GM23248 (cell line): ENCODE results near the gene PDE10A. TPM values are rescaled to one million over a fixed set of nuclear protein-coding genes. Genes with fewer than 3 reads are reported as not detected.

Experiments
- DNase-seq: peaks from one replicate; pipeline ENCODE4 v3.0.0-alpha.2; 2015
- H2AFZ ChIP-seq: fragments of 200-600 bp; sonication (generic); 2 replicates; pipeline ENCODE4 v1.6.1; 2016; ENCODE audit warnings: antibody characterized with exemption
- H3F3A ChIP-seq: fragments of 200-600 bp; sonication (generic); 2 replicates; pipeline ENCODE4 v1.6.1; 2016; ENCODE audit warnings: mild to moderate bottlenecking, antibody characterized with exemption, mixed run types; ENCODE audit not compliant: insufficient read depth
- H3K27ac ChIP-seq: fragments of 200-600 bp; sonication (generic); 2 replicates; pipeline ENCODE4 v1.5.1; 2016; ENCODE audit warnings: mild to moderate bottlenecking
- H3K27me3 ChIP-seq: fragments of 200-600 bp; sonication (generic); replicated peaks from 2 replicates; pipeline ENCODE4 v1.6.1; 2016; ENCODE audit warnings: mild to moderate bottlenecking; ENCODE audit not compliant: insufficient read depth
- H3K36me3 ChIP-seq: fragments of 200-600 bp; sonication (generic); 2 replicates; pipeline ENCODE4 v1.6.1; 2016; ENCODE audit warnings: low read depth, mild to moderate bottlenecking
- H3K4me1 ChIP-seq: fragments of 200-600 bp; sonication (generic); 2 replicates; pipeline ENCODE4 v1.6.1; 2016; ENCODE audit warnings: mild to moderate bottlenecking; ENCODE audit not compliant: insufficient read depth
- H3K4me2 ChIP-seq: fragments of 200-600 bp; sonication (generic); one replicate; pipeline ENCODE4 v1.6.1; 2016; ENCODE audit warnings: mild to moderate bottlenecking; ENCODE audit not compliant: unreplicated experiment
- H3K4me3 ChIP-seq: fragments of 200-600 bp; sonication (generic); 2 replicates; pipeline ENCODE4 v1.5.1; 2016; ENCODE audit warnings: mild to moderate bottlenecking
- H3K79me2 ChIP-seq: fragments of 200-600 bp; sonication (generic); 2 replicates; pipeline ENCODE4 v1.6.1; 2016; ENCODE audit warnings: mild to moderate bottlenecking; ENCODE audit not compliant: insufficient read depth
- H3K9ac ChIP-seq: fragments of 200-600 bp; sonication (generic); 2 replicates; pipeline ENCODE4 v1.6.1; 2016; ENCODE audit warnings: mild to moderate bottlenecking
- H3K9me2 ChIP-seq: fragments of 200-600 bp; sonication (generic); 2 replicates; pipeline ENCODE4 v1.6.1; 2016; ENCODE audit warnings: mixed run types, mild to moderate bottlenecking, moderate library complexity; ENCODE audit not compliant: insufficient read depth
- H3K9me3 ChIP-seq: fragments of 200-600 bp; sonication (generic); one replicate; pipeline ENCODE4 v1.6.1; 2017; ENCODE audit warnings: low read depth
- H4K20me1 ChIP-seq: fragments of 200-600 bp; sonication (generic); 2 replicates; pipeline ENCODE4 v1.6.0; 2016; ENCODE audit not compliant: insufficient read depth
- EZH2 ChIP-seq: fragments of 200-600 bp; sonication (generic); IDR thresholded peaks from 2 replicates; pipeline ENCODE4 v1.6.1; 2018; ENCODE audit warnings: antibody characterized with exemption, mild to moderate bottlenecking; ENCODE audit not compliant: insufficient read depth, poor library complexity, severe bottlenecking
- EZH2phosphoT487 ChIP-seq: fragments of 200-600 bp; sonication (generic); IDR thresholded peaks from 2 replicates; pipeline ENCODE4 v1.6.1; 2018; ENCODE audit warnings: antibody characterized with exemption, moderate library complexity, mild to moderate bottlenecking, low read depth; ENCODE audit not compliant: insufficient read depth
- WGBS, 2 experiments: methylation state at CpG; one replicate each; pipeline ENCODE4 v1.1.6; 2015 to 2017; ENCODE audit warnings: low lambda C conversion rate in 2 of 2, low coverage in 1 of 2; ENCODE audit errors: missing lambda C conversion rate in 2 of 2; 5-methylcytosine and 5-hydroxymethylcytosine counted together
- in situ Hi-C: fragments of 300-500 bp; cut with MboI; formaldehyde crosslinking; loops from 2 replicates; pipeline ENCODE4 v1.15.0; 2020
- polyA plus RNA-seq: library from polyadenylated mRNA; unstranded; fragments of >200 nt; fragmentation: Nextera tagmentation; extraction: Ambion mirVana; gene quantifications from 2 replicates; pipeline ENCODE4 v1.2.1, GENCODE V29; 2016
- total RNA-seq: library from RNA; depleted of rRNA; stranded (reverse); fragments of >200 nt; shearing (Covaris generic); gene quantifications from 2 replicates; pipeline ENCODE4 v1.2.3, GENCODE V29; 2014

PDE10A gene
- total and polyA plus RNA-seq, 2 experiments from 2014 or later, result 0.11 to 0.21 TPM

DNA sequence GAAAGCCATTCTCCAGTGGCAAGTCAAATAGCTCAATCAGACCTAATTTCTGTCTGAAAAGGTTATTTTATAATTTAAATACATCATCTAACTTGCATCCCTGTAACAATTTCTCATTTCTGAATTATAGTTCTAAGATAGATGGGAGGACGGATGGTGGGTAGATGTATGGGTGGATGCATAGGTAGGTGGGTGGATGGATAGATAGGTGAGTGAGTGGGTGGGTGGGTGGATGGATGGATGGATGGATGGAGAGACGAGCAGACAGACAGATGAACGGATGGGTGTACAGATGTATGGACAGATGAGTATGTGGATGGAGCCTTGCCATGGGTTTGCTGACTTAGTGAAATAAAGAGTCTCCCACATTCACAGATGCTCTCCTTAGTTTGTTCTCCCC, 20.0 kb downstream of the PDE10A start:
- H3K4me1 ChIP-seq, result no peaks in the 10 kb centered on the region
- H3K9me2 ChIP-seq, result no peaks in the 10 kb centered on the region
- 27 to 39% methylated on average over 2 to 3 of the region's 3 CpGs for WGBS, 2 experiments
- no peak overlapping the region for H3K9ac ChIP-seq
- TF ChIP-seq EZH2phosphoT487, result no peak
- TF ChIP-seq EZH2, result no peak
- H3K9me3 ChIP-seq, result no peaks in the 10 kb centered on the region
- no peaks in the 10 kb centered on the region for H4K20me1 ChIP-seq
- in situ Hi-C loops, result no loop called here
- DNase-seq, result no peak
- H3F3A ChIP-seq, result no peaks in the 10 kb centered on the region
- H3K27ac ChIP-seq, result no peak overlapping the region
- H3K36me3 ChIP-seq, result no peaks in the 10 kb centered on the region
- H3K4me3 ChIP-seq, result no peak overlapping the region
- no peaks in the 10 kb centered on the region for H3K27me3 ChIP-seq
- H2AFZ ChIP-seq, result no peak overlapping the region
- no peak overlapping the region for H3K4me2 ChIP-seq
- H3K79me2 ChIP-seq, result no peaks in the 10 kb centered on the region

DNA sequence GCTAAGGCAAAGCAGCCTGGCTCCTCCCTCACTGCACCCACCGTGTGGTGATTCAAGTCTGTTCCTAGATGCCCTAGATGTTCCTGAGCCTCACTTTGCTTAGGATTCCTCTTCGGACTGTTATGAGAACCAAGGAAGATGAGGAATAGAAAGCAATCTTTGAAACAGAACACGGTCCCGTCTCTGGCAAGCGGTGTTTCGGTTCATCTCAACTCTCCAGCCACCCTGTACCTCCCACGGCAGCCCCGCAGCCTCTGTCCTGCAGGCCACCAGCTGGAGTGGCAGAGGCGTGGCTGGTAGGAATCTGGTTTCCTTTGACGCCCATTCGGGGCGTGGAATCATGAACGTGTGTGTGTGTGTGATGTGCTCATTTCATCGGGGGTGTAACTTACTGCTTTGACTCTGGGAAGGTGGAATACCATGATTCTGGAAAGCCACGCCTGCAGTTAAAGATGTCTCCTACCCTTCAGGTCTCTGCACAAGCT, 21.3 kb downstream of the PDE10A start:
- H2AFZ ChIP-seq, result no peak overlapping the region
- no peak for DNase-seq
- in situ Hi-C loops, result no loop called here
- H3K9me3 ChIP-seq, result no peaks in the 10 kb centered on the region
- no peak overlapping the region for H3K9ac ChIP-seq
- H3K4me2 ChIP-seq, result no peak overlapping the region
- H3K4me1 ChIP-seq, result no peaks in the 10 kb centered on the region
- no peaks in the 10 kb centered on the region for H3K36me3 ChIP-seq
- TF ChIP-seq EZH2, result no peak
- no peak for TF ChIP-seq EZH2phosphoT487
- no peaks in the 10 kb centered on the region for H3K27me3 ChIP-seq
- H3K9me2 ChIP-seq, result no peaks in the 10 kb centered on the region
- no peak overlapping the region for H3K4me3 ChIP-seq
- H3K27ac ChIP-seq, result no peak overlapping the region
- H3K79me2 ChIP-seq, result no peaks in the 10 kb centered on the region
- 35% methylated on average over 15 of the region's 15 CpGs for WGBS, 2 experiments
- no peaks in the 10 kb centered on the region for H3F3A ChIP-seq
- H4K20me1 ChIP-seq, result no peaks in the 10 kb centered on the region

DNA sequence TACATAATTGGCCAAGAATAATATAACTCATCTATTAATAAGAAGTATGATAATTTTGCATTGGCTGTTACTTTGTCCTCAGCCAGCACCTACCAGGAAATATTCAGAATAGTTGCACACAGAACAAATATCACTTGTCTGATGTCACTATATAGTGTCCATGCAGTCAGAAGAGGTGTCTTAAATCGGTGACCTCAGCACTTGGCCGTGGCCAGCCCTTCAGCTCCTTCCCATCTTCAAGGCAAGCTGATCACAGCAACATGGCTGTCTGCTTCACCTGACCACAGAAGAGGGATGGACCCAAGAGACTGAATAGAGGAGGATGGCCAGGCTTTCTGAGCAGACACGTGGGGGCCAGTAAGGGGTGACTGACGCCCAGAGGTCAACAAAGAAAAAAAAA, 22.2 kb downstream of the PDE10A start:
- Histone ChIP-seq H4K20me1 (no peaks in the 10 kb centered on the region), H3K4me2 (no peak overlapping the region), H3F3A (no peaks in the 10 kb centered on the region), H3K27me3 (no peaks in the 10 kb centered on the region), H3K9ac (no peak overlapping the region), H3K27ac (no peak overlapping the region), H3K36me3 (no peaks in the 10 kb centered on the region), H2AFZ (no peak overlapping the region), H3K9me2 (no peaks in the 10 kb centered on the region), H3K4me1 (no peaks in the 10 kb centered on the region), H3K9me3 (no peaks in the 10 kb centered on the region), H3K4me3 (no peak overlapping the region), H3K79me2 (no peaks in the 10 kb centered on the region)
- no peak for DNase-seq
- in situ Hi-C loops, result no loop called here
- TF ChIP-seq EZH2phosphoT487 (no peak), EZH2 (no peak)
- 5 to 9% methylated on average over 4 of the region's 4 CpGs for WGBS, 2 experiments

DNA sequence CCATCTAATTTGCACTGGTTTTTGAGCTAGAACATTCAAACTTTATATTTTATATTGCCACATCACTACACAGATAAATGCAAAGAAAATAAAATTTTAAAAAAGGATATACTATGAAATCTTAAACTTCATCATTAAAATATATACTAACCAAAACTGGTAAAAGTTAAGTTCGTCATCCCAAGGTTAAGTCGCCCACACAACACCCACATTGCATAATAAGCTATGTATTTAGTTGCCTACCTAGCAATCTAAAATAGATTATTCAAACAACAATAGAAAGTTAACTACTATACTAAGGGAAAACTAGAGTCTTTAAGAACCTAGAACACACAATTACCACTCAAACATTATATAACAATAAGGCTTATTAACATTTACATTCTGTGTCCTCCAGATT, 24.5 kb downstream of the PDE10A start:
- TF ChIP-seq EZH2 (no peak), EZH2phosphoT487 (no peak)
- H3K36me3 ChIP-seq, result no peaks in the 10 kb centered on the region
- in situ Hi-C loops, result no loop called here
- no peaks in the 10 kb centered on the region for H3K27me3 ChIP-seq
- no peaks in the 10 kb centered on the region for H3K9me2 ChIP-seq
- H3K9me3 ChIP-seq, result no peaks in the 10 kb centered on the region
- no peak for DNase-seq
- H3K4me1 ChIP-seq, result no peaks in the 10 kb centered on the region
- 20 to 34% methylated on average over 2 of the region's 2 CpGs for WGBS, 2 experiments
- H3K79me2 ChIP-seq, result no peaks in the 10 kb centered on the region
- H3F3A ChIP-seq, result no peaks in the 10 kb centered on the region
- no peak overlapping the region for H3K27ac ChIP-seq
- H3K9ac ChIP-seq, result no peak overlapping the region
- H3K4me2 ChIP-seq, result no peak overlapping the region
- H3K4me3 ChIP-seq, result no peak overlapping the region
- H2AFZ ChIP-seq, result no peak overlapping the region
- no peaks in the 10 kb centered on the region for H4K20me1 ChIP-seq

DNA sequence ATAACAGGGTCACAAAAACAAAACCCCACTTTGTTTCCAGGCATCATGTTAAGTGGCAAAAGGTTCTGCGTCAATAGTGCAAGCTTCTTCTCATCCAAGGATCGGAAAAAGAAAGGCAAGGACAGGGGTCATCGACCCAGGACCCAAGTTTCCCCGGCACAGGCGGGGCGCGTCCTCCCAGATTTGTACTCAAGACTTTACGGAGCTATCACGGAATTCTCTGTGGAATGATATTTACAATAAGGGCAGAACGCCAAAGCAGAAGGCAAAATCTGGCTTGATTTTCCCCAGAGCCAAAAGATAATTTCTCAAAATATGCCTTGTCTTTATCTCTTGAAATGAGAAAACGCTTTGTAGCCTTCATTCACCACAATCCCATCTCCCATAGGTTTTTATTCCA, 25.5 kb downstream of the PDE10A start:
- H3K27me3 ChIP-seq, result no peaks in the 10 kb centered on the region
- TF ChIP-seq EZH2phosphoT487, result no peak
- no peak for TF ChIP-seq EZH2
- H3K4me2 ChIP-seq, result no peak overlapping the region
- H3K27ac ChIP-seq, result no peak overlapping the region
- no peaks in the 10 kb centered on the region for H3K79me2 ChIP-seq
- H3K9me3 ChIP-seq, result no peaks in the 10 kb centered on the region
- no peak overlapping the region for H3K4me3 ChIP-seq
- in situ Hi-C loops, result no loop called here
- no peaks in the 10 kb centered on the region for H3F3A ChIP-seq
- no peak overlapping the region for H3K9ac ChIP-seq
- no peak overlapping the region for H2AFZ ChIP-seq
- H4K20me1 ChIP-seq, result no peaks in the 10 kb centered on the region
- no peaks in the 10 kb centered on the region for H3K36me3 ChIP-seq
- no peaks in the 10 kb centered on the region for H3K4me1 ChIP-seq
- DNase-seq, result no peak
- no peaks in the 10 kb centered on the region for H3K9me2 ChIP-seq
- 7 to 10% methylated on average over 11 of the region's 11 CpGs for WGBS, 2 experiments
